Endothelial cell (in vitro differentiated cells): Measurements from ENCODE around the gene AKR1C2. TPM values are rescaled to one million over a fixed set of nuclear protein-coding genes. Genes with fewer than 3 reads are reported as not detected.

Experiments
- DNase-seq: peaks from one replicate; pipeline ENCODE4 v3.0.0; 2021; ENCODE audit warnings: low spot score
- H3K27ac Mint-ChIP-seq: one replicate; pipeline ENCODE4 v1.8.0; 2021; ENCODE audit warnings: mixed read lengths, inconsistent platforms; ENCODE audit not compliant: unreplicated experiment
- H3K27me3 Mint-ChIP-seq: one replicate; pipeline ENCODE4 v1.8.0; 2021; ENCODE audit warnings: mild to moderate bottlenecking, moderate library complexity, mixed read lengths, inconsistent platforms; ENCODE audit not compliant: unreplicated experiment
- H3K36me3 Mint-ChIP-seq: one replicate; pipeline ENCODE4 v1.8.0; 2021; ENCODE audit warnings: mild to moderate bottlenecking, low read depth, mixed read lengths, inconsistent platforms; ENCODE audit not compliant: unreplicated experiment
- H3K4me1 Mint-ChIP-seq: one replicate; pipeline ENCODE4 v1.8.0; 2021; ENCODE audit warnings: mild to moderate bottlenecking, mixed read lengths, inconsistent platforms; ENCODE audit not compliant: unreplicated experiment
- H3K4me3 Mint-ChIP-seq: one replicate; pipeline ENCODE4 v1.8.0; 2021; ENCODE audit warnings: mild to moderate bottlenecking, mixed read lengths, inconsistent platforms; ENCODE audit not compliant: unreplicated experiment
- H3K9me3 Mint-ChIP-seq: one replicate; pipeline ENCODE4 v1.8.0; 2021; ENCODE audit warnings: mixed read lengths, inconsistent platforms; ENCODE audit not compliant: unreplicated experiment
- CTCF ChIP-seq: fragments of 200-600 bp; sonication (generic); IDR thresholded peaks from one replicate; pipeline ENCODE4 v1.5.0; 2021; ENCODE audit warnings: antibody characterized with exemption; ENCODE audit not compliant: unreplicated experiment
- total RNA-seq: library from RNA; stranded (reverse); fragmentation: NEBNext Ultra II Directional; extraction: Animal tissue kit (Norgen Biotek cat#: 25700); gene quantifications from one replicate; pipeline ENCODE4 v1.2.1, GENCODE V29; 2021; ENCODE audit not compliant: unreplicated experiment

The AKR1C2 gene
- total RNA-seq, 1 donor from 2014 or later, result not detected

GRCh38 chr10:4984971-4985594, 18.6 kb downstream of the AKR1C2 start:
- H3K4me3 Mint-ChIP-seq, result no peak overlapping the region
- no peaks in the 10 kb centered on the region for H3K9me3 Mint-ChIP-seq
- TF ChIP-seq CTCF, result no peak
- DNase-seq, result no peak
- no peaks in the 10 kb centered on the region for H3K36me3 Mint-ChIP-seq
- no peak overlapping the region for H3K27ac Mint-ChIP-seq
- H3K4me1 Mint-ChIP-seq, result peaks cover 6% of the 10 kb centered on the region
- peaks cover 4% of the 10 kb centered on the region for H3K27me3 Mint-ChIP-seq

- Mint-ChIP-seq H3K27ac (no peak overlapping the region), H3K4me3 (no peak overlapping the region), H3K36me3 (no peaks in the 10 kb centered on the region), H3K4me1 (peaks cover 6% of the 10 kb centered on the region), H3K27me3 (peaks cover 4% of the 10 kb centered on the region), H3K9me3 (no peaks in the 10 kb centered on the region)
- DNase-seq, result no peak
- TF ChIP-seq CTCF, result no peak
These were observed 19.4 kb downstream of the AKR1C2 start for GRCh38 chr10:4984223-4984622.

GRCh38 chr10:4983615-4984216, 19.9 kb downstream of the AKR1C2 start:
- peaks cover 6% of the 10 kb centered on the region for H3K4me1 Mint-ChIP-seq
- H3K27me3 Mint-ChIP-seq, result peaks cover 4% of the 10 kb centered on the region
- TF ChIP-seq CTCF, result no peak
- no peak overlapping the region for H3K4me3 Mint-ChIP-seq
- DNase-seq, result no peak
- H3K27ac Mint-ChIP-seq, result no peak overlapping the region
- no peaks in the 10 kb centered on the region for H3K36me3 Mint-ChIP-seq
- H3K9me3 Mint-ChIP-seq, result no peaks in the 10 kb centered on the region

DNA sequence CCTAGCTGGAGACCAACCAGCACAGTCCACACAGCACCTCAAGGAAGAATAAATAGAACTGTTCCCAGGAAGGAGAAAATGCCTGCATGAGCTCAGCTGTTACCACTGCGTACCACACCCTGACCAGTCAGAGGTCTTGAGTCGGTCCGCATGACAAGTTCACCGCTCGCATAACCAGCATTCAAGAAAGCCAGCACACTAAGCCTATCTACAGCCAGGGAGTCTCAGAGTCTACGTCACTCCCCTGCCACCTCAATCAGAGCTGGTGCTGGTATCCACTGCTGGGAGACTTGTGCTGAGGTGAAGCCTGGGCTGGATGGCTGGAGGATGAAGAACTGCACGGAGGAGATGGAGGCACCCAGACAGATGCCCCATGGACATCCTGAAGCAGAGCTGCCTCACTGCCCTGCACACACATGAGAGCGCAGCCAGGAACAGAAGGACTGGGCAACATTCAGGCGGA, 20.9 kb downstream of the AKR1C2 start:
- Mint-ChIP-seq H3K27ac (no peak overlapping the region), H3K27me3 (peaks cover 4% of the 10 kb centered on the region), H3K36me3 (no peaks in the 10 kb centered on the region), H3K4me1 (peaks cover 6% of the 10 kb centered on the region), H3K4me3 (no peak overlapping the region), H3K9me3 (no peaks in the 10 kb centered on the region)
- DNase-seq, result no peak
- no peak for TF ChIP-seq CTCF
